Astrocyte (in vitro differentiated cells and primary cell): Measurements from ENCODE around the gene AFF3.

ENCODE experiments used
- EZH2 ChIP-seq: IDR thresholded peaks from 2 replicates; pipeline ENCODE4 v1.6.1; 2012; ENCODE audit warnings: mild to moderate bottlenecking, low read length, inconsistent platforms; ENCODE audit not compliant: insufficient read depth
- TF ChIP-seq, protein P1 (sequence below): IDR thresholded peaks from 2 replicates; pipeline ENCODE4 v1.5.1; 2011; ENCODE audit warnings: low read depth, mild to moderate bottlenecking, inconsistent platforms, low read length, moderate library complexity; ENCODE audit not compliant: insufficient read depth

DNA sequence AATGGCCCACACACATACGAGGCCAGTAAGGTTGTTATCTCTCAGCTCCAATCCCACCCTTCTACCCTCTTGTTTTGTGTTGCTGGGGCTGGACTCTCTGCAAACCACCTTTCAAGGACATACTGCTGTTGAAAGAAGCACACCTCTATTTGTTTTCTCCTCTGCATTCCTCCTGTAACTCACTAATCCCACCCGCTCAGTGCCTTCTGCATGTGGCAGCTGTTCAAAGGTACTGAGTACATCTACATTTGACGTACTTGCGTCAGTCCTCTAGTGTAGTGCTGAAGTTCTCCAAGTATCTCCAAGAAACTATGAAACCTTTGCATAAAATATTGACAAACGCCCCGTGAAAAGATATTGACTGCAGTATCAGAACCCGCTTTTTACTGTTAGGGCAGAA lies 310.6 kb downstream of the AFF3 start:
- TF ChIP-seq, protein P1, sequence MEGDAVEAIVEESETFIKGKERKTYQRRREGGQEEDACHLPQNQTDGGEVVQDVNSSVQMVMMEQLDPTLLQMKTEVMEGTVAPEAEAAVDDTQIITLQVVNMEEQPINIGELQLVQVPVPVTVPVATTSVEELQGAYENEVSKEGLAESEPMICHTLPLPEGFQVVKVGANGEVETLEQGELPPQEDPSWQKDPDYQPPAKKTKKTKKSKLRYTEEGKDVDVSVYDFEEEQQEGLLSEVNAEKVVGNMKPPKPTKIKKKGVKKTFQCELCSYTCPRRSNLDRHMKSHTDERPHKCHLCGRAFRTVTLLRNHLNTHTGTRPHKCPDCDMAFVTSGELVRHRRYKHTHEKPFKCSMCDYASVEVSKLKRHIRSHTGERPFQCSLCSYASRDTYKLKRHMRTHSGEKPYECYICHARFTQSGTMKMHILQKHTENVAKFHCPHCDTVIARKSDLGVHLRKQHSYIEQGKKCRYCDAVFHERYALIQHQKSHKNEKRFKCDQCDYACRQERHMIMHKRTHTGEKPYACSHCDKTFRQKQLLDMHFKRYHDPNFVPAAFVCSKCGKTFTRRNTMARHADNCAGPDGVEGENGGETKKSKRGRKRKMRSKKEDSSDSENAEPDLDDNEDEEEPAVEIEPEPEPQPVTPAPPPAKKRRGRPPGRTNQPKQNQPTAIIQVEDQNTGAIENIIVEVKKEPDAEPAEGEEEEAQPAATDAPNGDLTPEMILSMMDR: no peak
- no peak for TF ChIP-seq EZH2
